Mesodermal cell (in vitro differentiated cells): ENCODE data around the gene WDR88.

Experiments
- H3K27ac ChIP-seq: 2 replicates; pipeline ENCODE4 v1.7.0; 2013; ENCODE audit warnings: mild to moderate bottlenecking, low read depth, low read length, moderate library complexity; ENCODE audit not compliant: severe bottlenecking
- H3K36me3 ChIP-seq: 2 replicates; pipeline ENCODE4 v1.7.1; 2013; ENCODE audit warnings: mild to moderate bottlenecking, low read length, moderate library complexity; ENCODE audit not compliant: control insufficient read depth, insufficient read depth
- H3K4me1 ChIP-seq: one replicate; pipeline ENCODE4 v1.7.1; 2013; ENCODE audit warnings: mild to moderate bottlenecking, low read length; ENCODE audit not compliant: insufficient read depth, control insufficient read depth, poor library complexity, severe bottlenecking
- H3K4me3 ChIP-seq: 2 replicates; pipeline ENCODE4 v1.7.0; 2013; ENCODE audit warnings: low read length, control low read depth, mild to moderate bottlenecking; ENCODE audit not compliant: insufficient read depth, poor library complexity, severe bottlenecking; ENCODE audit errors: extremely low read depth
- H3K9me3 ChIP-seq: 2 replicates; pipeline ENCODE4 v1.7.1; 2013; ENCODE audit warnings: mild to moderate bottlenecking, low read length, moderate library complexity; ENCODE audit not compliant: control insufficient read depth
- WGBS, 2 experiments: methylation state at CpG; one replicate each; pipeline ENCODE4 v1.1.5; 2013; ENCODE audit warnings: missing lambda C conversion rate in 2 of 2; ENCODE audit not compliant: insufficient coverage in 2 of 2; 5-methylcytosine and 5-hydroxymethylcytosine counted together

The WDR88 gene

DNA sequence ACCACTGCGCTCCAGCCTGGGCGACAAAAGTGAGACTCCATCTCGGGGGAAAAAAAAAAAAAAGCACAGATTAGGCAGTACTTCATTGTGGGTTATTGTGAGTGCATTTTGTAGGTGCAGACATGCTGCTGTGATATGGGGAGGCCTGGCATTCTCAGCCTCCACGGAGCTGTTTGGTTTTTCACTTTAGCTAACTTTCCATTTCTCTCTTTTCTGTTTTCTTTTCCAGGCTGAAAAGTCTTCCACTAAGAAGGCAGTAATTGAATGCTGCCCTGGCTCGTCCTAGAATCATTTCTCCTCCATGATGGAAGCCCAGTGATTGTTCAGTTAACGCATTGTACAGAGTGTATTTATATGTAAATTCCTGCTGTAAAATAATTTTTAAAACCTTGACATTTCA lies 2.0 kb upstream of the WDR88 start:
- Histone ChIP-seq H3K4me1 (peaks cover 3% of the 10 kb centered on the region), H3K27ac (no peak overlapping the region), H3K4me3 (no peak overlapping the region), H3K9me3 (no peaks in the 10 kb centered on the region), H3K36me3 (peaks cover 37% of the 10 kb centered on the region)
- 79 to 94% methylated on average over 3 to 5 of the region's 6 CpGs for WGBS, 2 experiments

- 92 to 93% methylated on average over 6 of the region's 6 CpGs for WGBS, 2 experiments
- Histone ChIP-seq H3K4me3 (no peak overlapping the region), H3K9me3 (no peaks in the 10 kb centered on the region), H3K27ac (no peak overlapping the region), H3K4me1 (no peaks in the 10 kb centered on the region), H3K36me3 (peaks cover 32% of the 10 kb centered on the region)
These were observed 1.5 kb upstream of the WDR88 start for GRCh38 chr19:33130433-33130832.

DNA sequence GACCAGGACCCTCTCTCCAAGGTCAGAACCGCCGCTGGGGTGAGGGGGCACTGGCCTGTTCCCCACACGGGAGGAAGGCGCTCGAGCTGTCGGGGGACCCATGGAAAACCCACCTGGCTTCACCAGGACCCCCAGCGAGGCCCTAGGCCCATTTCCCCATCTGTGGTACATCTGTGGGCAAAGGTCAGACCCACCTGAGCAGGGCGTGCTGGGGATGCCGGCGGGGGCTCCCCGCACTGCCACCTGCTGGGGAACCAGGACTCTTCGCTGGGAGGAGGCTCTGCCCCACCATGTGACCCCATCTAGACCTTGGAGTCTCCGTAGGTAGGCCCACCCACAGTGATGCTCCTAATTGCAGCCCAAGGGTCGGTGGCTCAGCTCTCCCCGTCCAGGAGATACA lies 511 bp downstream of the WDR88 start:
- WGBS, 2 experiments: 92 to 93% methylated on average over 15 of the region's 15 CpGs

GRCh38 chr19:33133438-33134031 lies 1.6 kb downstream of the WDR88 start:
- Histone ChIP-seq H3K4me3 (no peak overlapping the region), H3K4me1 (no peaks in the 10 kb centered on the region), H3K36me3 (peaks cover 12% of the 10 kb centered on the region), H3K9me3 (no peaks in the 10 kb centered on the region), H3K27ac (no peak overlapping the region)
- WGBS, 2 experiments: 74 to 79% methylated on average over 10 to 12 of the region's 13 CpGs

More for the DNA sequence above, 511 bp downstream of the WDR88 start:
- Histone ChIP-seq H3K4me3 (no peak overlapping the region), H3K36me3 (peaks cover 18% of the 10 kb centered on the region), H3K27ac (no peak overlapping the region), H3K4me1 (no peaks in the 10 kb centered on the region), H3K9me3 (no peaks in the 10 kb centered on the region)

GRCh38 chr19:33134571-33135041 lies 2.7 kb downstream of the WDR88 start:
- H3K36me3 ChIP-seq: peaks cover 9% of the 10 kb centered on the region
- no peak overlapping the region for H3K4me3 ChIP-seq
- no peaks in the 10 kb centered on the region for H3K9me3 ChIP-seq
- no peak overlapping the region for H3K27ac ChIP-seq
- peaks cover 5% of the 10 kb centered on the region for H3K4me1 ChIP-seq
- 72 to 92% methylated on average over 14 to 15 of the region's 38 CpGs for WGBS, 2 experiments

- no peak overlapping the region for H3K4me3 ChIP-seq
- no peaks in the 10 kb centered on the region for H3K36me3 ChIP-seq
- peak overlapping the region; percentile 5 for H3K27ac ChIP-seq
- no peaks in the 10 kb centered on the region for H3K9me3 ChIP-seq
- H3K4me1 ChIP-seq: peaks cover 10% of the 10 kb centered on the region
- 61 to 100% methylated on average over 1 to 2 of the region's 4 CpGs for WGBS, 2 experiments
These were observed 7.3 kb downstream of the WDR88 start for GRCh38 chr19:33139165-33139564.

DNA sequence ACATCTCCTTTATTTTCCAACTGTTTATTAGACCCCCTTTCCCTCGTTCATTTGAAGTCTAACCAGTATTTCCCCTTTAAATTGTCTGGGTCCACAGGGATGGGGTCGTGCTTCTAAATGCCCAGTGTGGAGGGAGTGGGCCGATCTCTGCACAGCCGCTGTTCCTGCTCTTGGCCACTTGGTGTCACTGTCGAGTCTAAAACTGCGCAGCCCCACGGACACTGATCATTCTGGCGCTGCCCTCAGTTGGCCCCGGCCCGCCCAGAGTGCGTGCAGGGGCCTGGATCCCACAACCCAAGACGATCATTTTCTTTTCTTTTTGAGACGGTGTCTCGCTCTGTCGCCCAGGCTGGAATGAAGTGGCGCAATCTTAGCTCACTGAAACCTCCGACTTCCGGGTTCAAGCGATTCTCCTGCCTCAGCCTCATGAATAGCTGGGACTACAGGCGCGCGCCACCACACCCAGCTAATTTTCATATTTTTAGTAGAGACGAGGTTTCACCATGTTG lies 12.0 kb downstream of the WDR88 start:
- peaks cover 10% of the 10 kb centered on the region for H3K4me1 ChIP-seq
- H3K36me3 ChIP-seq: no peaks in the 10 kb centered on the region
- H3K27ac ChIP-seq: no peak overlapping the region
- no peak overlapping the region for H3K4me3 ChIP-seq
- no peaks in the 10 kb centered on the region for H3K9me3 ChIP-seq
- 31 to 50% methylated on average over 19 to 22 of the region's 23 CpGs for WGBS, 2 experiments

DNA sequence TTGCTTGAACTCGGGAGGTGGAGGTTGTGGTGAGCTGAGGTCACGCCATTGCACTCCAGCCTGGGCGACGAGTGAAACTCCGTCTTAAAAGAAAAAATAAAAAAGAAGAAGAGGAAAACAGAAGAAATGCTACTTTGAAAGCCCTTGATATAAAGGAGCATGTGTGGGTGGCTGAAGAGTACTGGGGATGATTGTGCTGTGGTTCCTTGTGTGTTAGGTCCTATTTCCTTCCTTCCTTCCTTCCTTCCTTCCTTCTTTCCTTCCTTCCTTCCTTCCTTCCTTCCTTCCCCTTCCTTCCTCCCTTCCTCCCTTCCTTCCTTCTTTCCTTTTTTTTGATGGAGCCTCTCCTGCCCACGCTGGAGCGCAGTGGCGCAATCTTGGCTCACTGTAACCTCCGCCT lies 14.3 kb downstream of the WDR88 start:
- no peak overlapping the region for H3K4me3 ChIP-seq
- 94 to 97% methylated on average over 5 to 9 of the region's 9 CpGs for WGBS, 2 experiments
- H3K36me3 ChIP-seq: no peaks in the 10 kb centered on the region

GRCh38 chr19:33147538-33147937 lies 15.6 kb downstream of the WDR88 start:
- WGBS, 2 experiments: 82 to 93% methylated on average over 6 of the region's 6 CpGs
- Histone ChIP-seq H3K36me3 (no peaks in the 10 kb centered on the region), H3K4me1 (no peaks in the 10 kb centered on the region), H3K4me3 (no peak overlapping the region), H3K27ac (no peak overlapping the region), H3K9me3 (no peaks in the 10 kb centered on the region)

More for the DNA sequence above, 14.3 kb downstream of the WDR88 start:
- no peak overlapping the region for H3K27ac ChIP-seq
- H3K4me1 ChIP-seq: no peaks in the 10 kb centered on the region
- no peaks in the 10 kb centered on the region for H3K9me3 ChIP-seq

DNA sequence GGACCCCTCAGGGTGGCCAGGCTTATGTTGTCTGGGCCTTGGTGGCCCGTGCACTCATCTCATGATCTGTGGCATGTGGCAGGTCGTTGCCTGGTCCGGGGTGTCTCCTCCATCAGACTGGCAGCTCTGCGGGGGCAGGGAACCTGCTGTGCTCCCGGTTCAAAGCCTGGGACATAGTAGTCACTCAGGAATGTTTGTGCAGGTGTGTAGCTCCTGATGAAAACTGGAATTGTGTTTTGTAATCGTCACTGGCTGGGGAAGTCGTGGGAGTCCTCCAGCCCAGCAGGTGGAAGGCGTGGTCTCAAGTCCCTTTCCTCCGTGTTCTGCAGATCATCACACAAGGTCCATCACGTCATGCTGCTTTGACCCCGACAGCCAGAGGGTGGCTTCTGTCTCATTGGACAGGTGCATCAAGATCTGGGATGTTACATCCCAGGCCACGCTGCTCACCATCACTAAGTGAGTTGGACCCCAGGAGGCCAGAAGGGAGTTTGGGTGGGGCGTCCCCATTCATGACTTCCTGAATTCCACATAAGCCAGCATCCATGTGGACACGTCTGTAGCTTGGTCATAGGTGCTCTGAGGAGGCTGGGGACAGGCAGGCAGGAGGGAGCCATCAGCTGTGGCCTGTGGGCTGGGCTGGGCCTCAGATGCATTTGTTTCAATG lies 19.1 kb downstream of the WDR88 start:
- H3K4me3 ChIP-seq: no peak overlapping the region
- no peaks in the 10 kb centered on the region for H3K4me1 ChIP-seq
- no peaks in the 10 kb centered on the region for H3K36me3 ChIP-seq
- 82 to 89% methylated on average over 8 to 13 of the region's 14 CpGs for WGBS, 2 experiments
- H3K27ac ChIP-seq: no peak overlapping the region
- no peaks in the 10 kb centered on the region for H3K9me3 ChIP-seq

DNA sequence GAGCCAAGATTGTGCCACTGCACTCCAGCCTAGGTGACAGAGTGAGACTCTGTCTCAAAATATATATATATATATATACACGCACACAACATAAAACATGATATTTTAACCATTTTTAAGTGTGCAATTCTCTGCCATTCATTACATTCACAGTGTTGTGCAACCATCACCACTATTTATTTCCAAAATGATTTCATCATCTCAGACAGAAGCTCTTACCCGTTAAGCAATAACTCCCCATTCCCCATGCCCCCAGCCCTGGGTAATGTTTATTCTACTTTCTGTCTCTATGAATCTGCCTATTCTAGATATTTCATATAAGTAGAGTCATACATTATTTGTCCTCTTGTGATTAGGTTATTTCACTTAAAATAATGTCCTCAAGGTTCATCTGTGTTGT lies 20.3 kb downstream of the WDR88 start:
- Histone ChIP-seq H3K9me3 (no peaks in the 10 kb centered on the region), H3K4me3 (no peak overlapping the region), H3K27ac (no peak overlapping the region), H3K36me3 (no peaks in the 10 kb centered on the region), H3K4me1 (no peaks in the 10 kb centered on the region)
- WGBS, 2 experiments: 73 to 83% methylated on average over 1 to 2 of the region's 2 CpGs
